Measurements from ENCODE around the gene STK33. TPM values are rescaled to one million over a fixed set of nuclear protein-coding genes. Genes with fewer than 3 reads are reported as not detected.
A peak's percentile ranks its signal among the peaks of the same experiment; 100 is the strongest.

STK33 gene
- total RNA-seq, 2 donors from 2014 or later = 2.9 to 14.6 TPM

DNA sequence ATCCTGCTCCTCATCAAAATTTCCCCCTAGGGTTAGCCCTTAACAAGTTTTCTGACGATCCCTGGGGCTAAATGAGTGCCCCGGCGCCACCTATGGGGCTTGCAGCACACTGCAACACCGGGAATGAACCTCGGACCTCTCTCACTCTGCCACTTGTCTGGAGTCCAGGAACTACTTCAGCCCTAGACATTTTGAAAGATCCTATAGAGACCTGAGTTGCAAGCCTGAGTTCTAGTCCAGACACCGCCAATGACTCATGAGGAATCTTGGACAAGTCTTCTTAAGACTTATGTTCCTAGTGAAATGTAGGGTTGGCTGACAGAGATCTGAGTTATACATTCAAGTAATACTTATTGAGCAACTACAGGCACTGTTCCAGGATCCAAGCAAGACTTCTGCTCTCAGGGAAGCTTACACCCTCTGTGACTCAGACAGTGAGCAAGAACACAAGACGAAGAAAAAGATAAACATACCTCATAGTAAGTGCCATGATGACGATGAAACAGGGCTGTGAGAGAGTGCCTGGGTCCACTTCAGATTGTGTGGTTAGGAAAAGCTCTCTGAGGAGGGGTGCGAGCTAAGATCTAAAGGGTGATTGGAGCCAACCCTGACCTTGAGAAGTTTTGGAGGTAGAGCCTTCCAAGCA is 10.2 kb upstream of the STK33 start:
- H3K9me3 ChIP-seq = no peaks in the 10 kb centered on the region
- H3K4me3 ChIP-seq = no peak overlapping the region
- H3K36me3 ChIP-seq = no peaks in the 10 kb centered on the region
- intact Hi-C loops (cut with DNase I) = no loop called here
- DNase-seq (ENCODE audit: low spot score) = no peak
- H3K27me3 ChIP-seq (replicated peaks; ENCODE audit: insufficient read depth) = no peaks in the 10 kb centered on the region
- WGBS = 23% methylated on average over 9 of the region's 9 CpGs
- no peak for TF ChIP-seq POLR2A (IDR thresholded peaks at IDR 0.05)
- TF ChIP-seq POLR2AphosphoS5 (IDR thresholded peaks at IDR 0.05) = no peak
- TF ChIP-seq, protein P1, sequence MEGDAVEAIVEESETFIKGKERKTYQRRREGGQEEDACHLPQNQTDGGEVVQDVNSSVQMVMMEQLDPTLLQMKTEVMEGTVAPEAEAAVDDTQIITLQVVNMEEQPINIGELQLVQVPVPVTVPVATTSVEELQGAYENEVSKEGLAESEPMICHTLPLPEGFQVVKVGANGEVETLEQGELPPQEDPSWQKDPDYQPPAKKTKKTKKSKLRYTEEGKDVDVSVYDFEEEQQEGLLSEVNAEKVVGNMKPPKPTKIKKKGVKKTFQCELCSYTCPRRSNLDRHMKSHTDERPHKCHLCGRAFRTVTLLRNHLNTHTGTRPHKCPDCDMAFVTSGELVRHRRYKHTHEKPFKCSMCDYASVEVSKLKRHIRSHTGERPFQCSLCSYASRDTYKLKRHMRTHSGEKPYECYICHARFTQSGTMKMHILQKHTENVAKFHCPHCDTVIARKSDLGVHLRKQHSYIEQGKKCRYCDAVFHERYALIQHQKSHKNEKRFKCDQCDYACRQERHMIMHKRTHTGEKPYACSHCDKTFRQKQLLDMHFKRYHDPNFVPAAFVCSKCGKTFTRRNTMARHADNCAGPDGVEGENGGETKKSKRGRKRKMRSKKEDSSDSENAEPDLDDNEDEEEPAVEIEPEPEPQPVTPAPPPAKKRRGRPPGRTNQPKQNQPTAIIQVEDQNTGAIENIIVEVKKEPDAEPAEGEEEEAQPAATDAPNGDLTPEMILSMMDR (IDR thresholded peaks at IDR 0.05) = peak in 2 of 4 experiments; percentile 14 to 41
- no peaks in the 10 kb centered on the region for H3K4me1 ChIP-seq (replicated peaks)
- H3K27ac ChIP-seq = no peak overlapping the region

DNA sequence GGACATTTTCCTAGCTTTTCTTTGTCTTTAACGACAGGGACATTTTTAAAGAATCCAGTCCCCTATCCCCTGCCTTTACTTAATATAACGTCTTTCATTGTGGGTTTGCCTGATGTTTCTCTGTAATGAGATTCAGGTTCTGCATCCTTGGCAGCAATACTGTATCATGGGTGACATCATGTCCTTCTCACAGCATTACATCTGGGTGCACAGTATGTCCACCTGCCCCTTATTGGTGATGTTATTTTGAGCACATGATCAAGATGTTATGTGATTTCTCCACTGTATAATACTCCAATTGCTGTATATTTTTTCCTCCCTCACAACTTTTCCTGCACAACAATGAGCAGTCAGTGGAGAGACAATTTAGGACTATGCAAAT is 9.7 kb upstream of the STK33 start:
- H3K9me3 ChIP-seq = no peaks in the 10 kb centered on the region
- H3K4me3 ChIP-seq = no peak overlapping the region
- no peaks in the 10 kb centered on the region for H3K27me3 ChIP-seq (replicated peaks; ENCODE audit: insufficient read depth)
- no peak overlapping the region for H3K27ac ChIP-seq
- TF ChIP-seq POLR2A (IDR thresholded peaks at IDR 0.05) (no peak), POLR2AphosphoS5 (IDR thresholded peaks at IDR 0.05) (no peak)
- TF ChIP-seq, protein P1 (IDR thresholded peaks at IDR 0.05) = no peak
- DNase-seq (ENCODE audit: low spot score) = no peak
- H3K36me3 ChIP-seq = no peaks in the 10 kb centered on the region
- 67% methylated on average over 2 of the region's 2 CpGs for WGBS
- no peaks in the 10 kb centered on the region for H3K4me1 ChIP-seq (replicated peaks)
- intact Hi-C loops (cut with DNase I) = no loop called here

GRCh38 chr11:8601376-8602133 is 7.5 kb upstream of the STK33 start:
- DNase-seq (ENCODE audit: low spot score) = no peak
- TF ChIP-seq POLR2AphosphoS5 (IDR thresholded peaks at IDR 0.05) (no peak), POLR2A (IDR thresholded peaks at IDR 0.05) (no peak)
- TF ChIP-seq, protein P1 (IDR thresholded peaks at IDR 0.05) = no peak
- no peak overlapping the region for H3K4me3 ChIP-seq
- WGBS = 78% methylated on average over 9 of the region's 9 CpGs
- H3K4me1 ChIP-seq (replicated peaks) = no peaks in the 10 kb centered on the region
- no peaks in the 10 kb centered on the region for H3K9me3 ChIP-seq
- H3K27me3 ChIP-seq (replicated peaks; ENCODE audit: insufficient read depth) = no peaks in the 10 kb centered on the region
- H3K27ac ChIP-seq = no peak overlapping the region
- H3K36me3 ChIP-seq = no peaks in the 10 kb centered on the region
- intact Hi-C loops (cut with DNase I) = no loop called here

GRCh38 chr11:8598506-8598905 is 4.5 kb upstream of the STK33 start:
- DNase-seq (ENCODE audit: low spot score) = no peak
- no peaks in the 10 kb centered on the region for H3K36me3 ChIP-seq
- no peak overlapping the region for H3K4me3 ChIP-seq
- intact Hi-C loops (cut with DNase I) = no loop called here
- H3K9me3 ChIP-seq = no peaks in the 10 kb centered on the region
- no peak overlapping the region for H3K27ac ChIP-seq
- TF ChIP-seq, protein P1 (IDR thresholded peaks at IDR 0.05) = no peak
- no peak for TF ChIP-seq POLR2A (IDR thresholded peaks at IDR 0.05)
- TF ChIP-seq POLR2AphosphoS5 (IDR thresholded peaks at IDR 0.05) = no peak
- no peaks in the 10 kb centered on the region for H3K27me3 ChIP-seq (replicated peaks; ENCODE audit: insufficient read depth)
- no peaks in the 10 kb centered on the region for H3K4me1 ChIP-seq (replicated peaks)
- 100% methylated on average over 1 of the region's 1 CpG for WGBS

DNA sequence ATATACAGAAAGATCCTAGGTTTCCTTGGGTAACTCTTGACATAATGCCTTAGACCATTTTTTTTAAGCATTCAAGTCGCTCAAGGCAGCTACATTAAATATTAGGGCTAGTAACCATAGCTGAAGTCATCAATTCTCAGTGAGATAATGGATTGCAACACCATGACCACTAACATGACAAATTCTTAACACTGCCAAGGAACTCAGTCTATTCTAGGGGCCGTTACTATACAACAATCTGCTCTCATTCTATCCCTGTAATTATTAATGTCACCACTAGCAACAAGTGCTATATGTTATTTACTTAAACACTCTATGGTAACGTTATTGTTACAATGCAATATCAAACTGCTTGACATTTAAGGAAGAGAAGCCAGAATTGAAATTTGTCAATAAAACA is 3.2 kb upstream of the STK33 start:
- no peaks in the 10 kb centered on the region for H3K36me3 ChIP-seq
- H3K27ac ChIP-seq = no peak overlapping the region
- H3K9me3 ChIP-seq = no peaks in the 10 kb centered on the region
- intact Hi-C loops (cut with DNase I) = no loop called here
- TF ChIP-seq POLR2AphosphoS5 (IDR thresholded peaks at IDR 0.05) = no peak
- no peak for TF ChIP-seq POLR2A (IDR thresholded peaks at IDR 0.05)
- TF ChIP-seq, protein P1 (IDR thresholded peaks at IDR 0.05) = no peak
- WGBS = 55% methylated on average over 3 of the region's 3 CpGs
- H3K27me3 ChIP-seq (replicated peaks; ENCODE audit: insufficient read depth) = no peaks in the 10 kb centered on the region
- DNase-seq (ENCODE audit: low spot score) = no peak
- H3K4me1 ChIP-seq (replicated peaks) = no peaks in the 10 kb centered on the region
- H3K4me3 ChIP-seq = no peak overlapping the region

Measured in prostate gland (tissue), 2 donors.